NB4 (cell line): ENCODE measurements around the gene SLC19A1.

Experiments used
- MYC ChIP-seq: IDR thresholded peaks from 2 replicates; pipeline ENCODE4 v1.6.1; 2011; ENCODE audit warnings: low read depth, low read length
- TF ChIP-seq, protein P1 (sequence below): IDR thresholded peaks from one replicate; pipeline ENCODE4 v1.5.1; 2012; ENCODE audit warnings: low read depth, low read length

GRCh38 chr21:45470773-45471524 is 71.3 kb downstream of the SLC19A1 start:
- TF ChIP-seq, protein P1, sequence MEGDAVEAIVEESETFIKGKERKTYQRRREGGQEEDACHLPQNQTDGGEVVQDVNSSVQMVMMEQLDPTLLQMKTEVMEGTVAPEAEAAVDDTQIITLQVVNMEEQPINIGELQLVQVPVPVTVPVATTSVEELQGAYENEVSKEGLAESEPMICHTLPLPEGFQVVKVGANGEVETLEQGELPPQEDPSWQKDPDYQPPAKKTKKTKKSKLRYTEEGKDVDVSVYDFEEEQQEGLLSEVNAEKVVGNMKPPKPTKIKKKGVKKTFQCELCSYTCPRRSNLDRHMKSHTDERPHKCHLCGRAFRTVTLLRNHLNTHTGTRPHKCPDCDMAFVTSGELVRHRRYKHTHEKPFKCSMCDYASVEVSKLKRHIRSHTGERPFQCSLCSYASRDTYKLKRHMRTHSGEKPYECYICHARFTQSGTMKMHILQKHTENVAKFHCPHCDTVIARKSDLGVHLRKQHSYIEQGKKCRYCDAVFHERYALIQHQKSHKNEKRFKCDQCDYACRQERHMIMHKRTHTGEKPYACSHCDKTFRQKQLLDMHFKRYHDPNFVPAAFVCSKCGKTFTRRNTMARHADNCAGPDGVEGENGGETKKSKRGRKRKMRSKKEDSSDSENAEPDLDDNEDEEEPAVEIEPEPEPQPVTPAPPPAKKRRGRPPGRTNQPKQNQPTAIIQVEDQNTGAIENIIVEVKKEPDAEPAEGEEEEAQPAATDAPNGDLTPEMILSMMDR = no peak
- no peak for TF ChIP-seq MYC
